Thyroid gland (tissue), 4 donors: ENCODE data around the gene NDUFB6.

Source experiments
- POLR2A ChIP-seq, 2 donors: fragments of 450-650 bp; IDR thresholded peaks; one replicate each; pipeline ENCODE4 v1.6.1; 2017; ENCODE audit warnings: antibody characterized with exemption in 2 of 2, mild to moderate bottlenecking in 2 of 2, moderate library complexity in 1 of 2
- TF ChIP-seq, protein P1 (sequence below), 6 experiments: fragments of 200-600 bp in 3 of 6; fragments of 450-650 bp in 3 of 6; sonication (generic) in 3 of 6; IDR thresholded peaks; one replicate each; pipeline ENCODE4 v1.5.1; 2016 to 2019; ENCODE audit warnings: antibody characterized with exemption in 6 of 6, mild to moderate bottlenecking in 2 of 6, inconsistent platforms in 1 of 6, moderate library complexity in 1 of 6

DNA sequence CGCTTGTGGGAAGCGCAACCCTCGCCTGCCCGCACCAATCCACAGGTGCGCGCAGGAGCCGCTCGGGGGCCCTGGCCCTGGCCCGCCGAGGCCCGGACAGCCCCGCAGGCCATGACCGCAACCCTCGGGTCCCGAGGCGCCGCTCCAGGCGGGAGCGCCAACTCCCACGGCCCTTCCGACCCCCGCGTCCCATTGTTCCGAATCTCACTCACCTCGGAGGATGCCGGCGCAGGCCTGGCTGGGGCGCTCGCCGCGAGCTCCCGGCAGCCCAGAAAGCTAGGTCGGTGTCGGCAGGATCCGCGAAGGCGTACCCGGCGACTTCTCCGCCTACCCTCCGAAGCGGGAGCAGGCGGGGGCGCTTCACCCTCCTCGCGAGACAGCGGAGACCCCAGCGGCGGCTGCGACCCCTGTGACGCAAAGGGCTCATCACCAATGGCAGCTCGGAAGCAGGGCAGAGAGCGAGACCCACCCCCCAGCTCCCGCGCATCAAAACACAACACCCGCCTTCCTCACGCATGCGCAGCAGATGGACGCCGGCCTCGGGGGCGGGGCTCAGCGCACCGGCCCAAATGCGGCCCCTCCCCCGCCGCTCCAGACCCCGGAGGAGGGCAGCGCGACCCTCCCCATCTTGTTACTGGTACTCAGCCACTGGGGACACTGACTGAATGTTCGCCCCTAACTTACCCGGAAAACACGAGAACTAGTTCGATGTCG is 22.2 kb downstream of the NDUFB6 start:
- TF ChIP-seq, protein P1, sequence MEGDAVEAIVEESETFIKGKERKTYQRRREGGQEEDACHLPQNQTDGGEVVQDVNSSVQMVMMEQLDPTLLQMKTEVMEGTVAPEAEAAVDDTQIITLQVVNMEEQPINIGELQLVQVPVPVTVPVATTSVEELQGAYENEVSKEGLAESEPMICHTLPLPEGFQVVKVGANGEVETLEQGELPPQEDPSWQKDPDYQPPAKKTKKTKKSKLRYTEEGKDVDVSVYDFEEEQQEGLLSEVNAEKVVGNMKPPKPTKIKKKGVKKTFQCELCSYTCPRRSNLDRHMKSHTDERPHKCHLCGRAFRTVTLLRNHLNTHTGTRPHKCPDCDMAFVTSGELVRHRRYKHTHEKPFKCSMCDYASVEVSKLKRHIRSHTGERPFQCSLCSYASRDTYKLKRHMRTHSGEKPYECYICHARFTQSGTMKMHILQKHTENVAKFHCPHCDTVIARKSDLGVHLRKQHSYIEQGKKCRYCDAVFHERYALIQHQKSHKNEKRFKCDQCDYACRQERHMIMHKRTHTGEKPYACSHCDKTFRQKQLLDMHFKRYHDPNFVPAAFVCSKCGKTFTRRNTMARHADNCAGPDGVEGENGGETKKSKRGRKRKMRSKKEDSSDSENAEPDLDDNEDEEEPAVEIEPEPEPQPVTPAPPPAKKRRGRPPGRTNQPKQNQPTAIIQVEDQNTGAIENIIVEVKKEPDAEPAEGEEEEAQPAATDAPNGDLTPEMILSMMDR (IDR thresholded peaks at IDR 0.05), result peak in 1 of 6 experiments; percentile 6
- TF ChIP-seq POLR2A (IDR thresholded peaks at IDR 0.05), result peak in 1 of 2 donors; percentile 77
